GM23338 (cell line): ENCODE results near the gene RAP2A. TPM values are rescaled to one million over a fixed set of nuclear protein-coding genes. Genes with fewer than 3 reads are reported as not detected.

Source experiments
- ATAC-seq: fragments of 200-7000 bp; cut with Tn5 transposase; 3 replicates; pipeline ENCODE4 v1.9.1; 2020
- DNase-seq: peaks from one replicate; pipeline ENCODE4 v3.0.0-alpha.2; 2015; ENCODE audit warnings: low spot score
- H2AFZ ChIP-seq: fragments of 200-600 bp; sonication (generic); 2 replicates; pipeline ENCODE4 v1.8.0; 2016; ENCODE audit warnings: antibody characterized with exemption, mild to moderate bottlenecking, moderate library complexity
- H3F3A ChIP-seq: fragments of 200-600 bp; sonication (generic); replicated peaks from 2 replicates; pipeline ENCODE4 v1.8.0; 2017; ENCODE audit warnings: antibody characterized with exemption, mixed run types, low read depth
- H3K27ac ChIP-seq: fragments of 200-600 bp; sonication (generic); 2 replicates; pipeline ENCODE4 v1.6.1; 2016; ENCODE audit warnings: low read depth
- H3K27me3 ChIP-seq: fragments of 200-600 bp; sonication (generic); 2 replicates; pipeline ENCODE4 v1.8.0; 2016; ENCODE audit warnings: mild to moderate bottlenecking, mixed run types, moderate library complexity; ENCODE audit not compliant: insufficient read depth
- H3K36me3 ChIP-seq: fragments of 200-600 bp; sonication (generic); 2 replicates; pipeline ENCODE4 v1.8.0; 2016; ENCODE audit warnings: mild to moderate bottlenecking; ENCODE audit not compliant: insufficient read depth
- H3K4me1 ChIP-seq: fragments of 200-600 bp; sonication (generic); 2 replicates; pipeline ENCODE4 v1.8.0; 2016; ENCODE audit warnings: mild to moderate bottlenecking, moderate library complexity; ENCODE audit not compliant: insufficient read depth
- H3K4me2 ChIP-seq: fragments of 200-600 bp; sonication (generic); 2 replicates; pipeline ENCODE4 v1.7.1; 2017; ENCODE audit warnings: mixed run types
- H3K4me3 ChIP-seq: fragments of 200-600 bp; sonication (generic); 2 replicates; pipeline ENCODE4 v1.6.1; 2016; ENCODE audit warnings: mixed run types
- H3K79me2 ChIP-seq: fragments of 200-600 bp; sonication (generic); replicated peaks from 2 replicates; pipeline ENCODE4 v1.8.0; 2017; ENCODE audit warnings: mild to moderate bottlenecking; ENCODE audit not compliant: insufficient read depth
- H3K9me2 ChIP-seq: fragments of 200-600 bp; sonication (generic); 2 replicates; pipeline ENCODE4 v1.8.0; 2017; ENCODE audit not compliant: insufficient read depth
- H4K20me1 ChIP-seq: fragments of 200-600 bp; sonication (generic); replicated peaks from 2 replicates; pipeline ENCODE4 v1.8.0; 2017; ENCODE audit warnings: mild to moderate bottlenecking; ENCODE audit not compliant: insufficient read depth
- H3K27ac Mint-ChIP-seq: 2 replicates; pipeline ENCODE4 v1.8.0; 2020; ENCODE audit warnings: inconsistent platforms, mild to moderate bottlenecking, moderate library complexity, mixed read lengths
- H3K27me3 Mint-ChIP-seq: 3 replicates; pipeline ENCODE4 v1.8.0; 2022; ENCODE audit warnings: low read depth, mild to moderate bottlenecking, moderate library complexity, mixed read lengths, inconsistent platforms; ENCODE audit not compliant: insufficient read depth, poor library complexity
- H3K36me3 Mint-ChIP-seq: 3 replicates; pipeline ENCODE4 v1.8.0; 2021; ENCODE audit warnings: low read depth, mild to moderate bottlenecking, inconsistent platforms, moderate library complexity, mixed read lengths
- H3K4me1 Mint-ChIP-seq: 3 replicates; pipeline ENCODE4 v1.8.0; 2020; ENCODE audit warnings: mild to moderate bottlenecking, inconsistent platforms, mixed read lengths
- H3K4me3 Mint-ChIP-seq: 3 replicates; pipeline ENCODE4 v1.8.0; 2021; ENCODE audit warnings: moderate library complexity, mild to moderate bottlenecking, inconsistent platforms, mixed read lengths
- H3K9me3 Mint-ChIP-seq: 3 replicates; pipeline ENCODE4 v1.8.0; 2020; ENCODE audit warnings: moderate library complexity, mild to moderate bottlenecking, inconsistent platforms, mixed read lengths
- CREB1 ChIP-seq: fragments of 250-450 bp; sonication (Bioruptor Pico); IDR thresholded peaks from 2 replicates; pipeline ENCODE4 v1.5.0; 2020; ENCODE audit warnings: low read depth, mild to moderate bottlenecking, moderate library complexity
- EZH2 ChIP-seq: fragments of 200-600 bp; sonication (generic); IDR thresholded peaks from one replicate; pipeline ENCODE4 v1.8.0; 2017; ENCODE audit warnings: antibody characterized with exemption, mild to moderate bottlenecking, low read depth; ENCODE audit not compliant: unreplicated experiment
- JUNB ChIP-seq: IDR thresholded peaks from one replicate; pipeline ENCODE4 v1.6.1; 2016; ENCODE audit warnings: antibody characterized with exemption; ENCODE audit not compliant: unreplicated experiment
- POLR2AphosphoS5 ChIP-seq: IDR thresholded peaks from 2 replicates; pipeline ENCODE4 v1.6.1; 2016; ENCODE audit warnings: antibody characterized with exemption, low read depth
- ZNF114 ChIP-seq: fragments of 250-450 bp; sonication (Bioruptor Pico); IDR thresholded peaks from 2 replicates; pipeline ENCODE4 v1.5.0; 2020; ENCODE audit warnings: mild to moderate bottlenecking, moderate library complexity
- polyA plus RNA-seq: library from polyadenylated mRNA; unstranded; fragments of >200 nt; fragmentation: Nextera tagmentation; extraction: Ambion mirVana; gene quantifications from 2 replicates; pipeline ENCODE4 v1.2.1, GENCODE V29; 2016
- total RNA-seq: library from RNA; depleted of rRNA; stranded (reverse); fragments of >200 nt; shearing (Covaris generic); gene quantifications from 2 replicates; pipeline ENCODE4 v1.2.3, GENCODE V29; 2014
- TF ChIP-seq, protein P1 (sequence below): IDR thresholded peaks from one replicate; pipeline ENCODE4 v1.6.1; 2018; ENCODE audit warnings: antibody characterized with exemption; ENCODE audit not compliant: unreplicated experiment
- TF ChIP-seq, protein P2 (sequence below): IDR thresholded peaks from 2 replicates; pipeline ENCODE4 v1.6.1; 2016; ENCODE audit warnings: antibody characterized with exemption

Gene RAP2A
- total and polyA plus RNA-seq, 2 experiments from 2014 or later: 10.4 to 35.3 TPM

DNA sequence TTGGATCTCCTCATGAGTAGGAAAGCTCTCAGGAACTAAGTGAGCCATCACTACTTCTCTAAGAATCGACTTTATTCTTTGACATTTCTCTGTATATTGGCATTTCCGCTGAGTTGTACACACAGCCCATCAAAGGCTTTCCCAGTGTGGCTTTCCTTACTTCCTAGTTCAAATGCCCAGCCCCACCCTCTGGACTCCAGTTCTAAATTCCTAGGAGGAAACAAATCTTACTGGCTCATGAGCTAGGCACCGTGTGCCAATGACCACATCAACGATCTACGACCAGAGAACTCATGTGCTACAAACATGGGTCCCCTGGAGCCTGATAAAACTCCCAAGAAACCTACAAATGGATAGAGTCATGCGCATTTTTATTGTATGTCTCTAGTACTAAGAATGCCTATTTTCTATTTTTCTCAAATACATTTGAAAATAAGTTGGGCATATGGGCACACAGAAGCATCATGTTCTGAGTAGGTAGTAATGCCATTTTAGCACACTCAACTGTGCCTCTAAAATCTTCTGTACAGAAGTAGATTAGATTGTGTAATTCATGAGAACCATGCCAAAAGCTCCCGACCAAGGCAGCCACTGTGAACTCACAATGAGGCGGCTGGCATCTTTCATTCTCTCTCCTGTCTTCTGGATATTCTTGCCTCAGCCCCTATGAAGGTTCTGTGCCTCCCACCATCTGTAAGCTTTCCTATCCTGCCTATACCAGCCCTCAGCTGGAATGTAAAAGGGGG is 10.5 kb upstream of the RAP2A start:
- no peak for TF ChIP-seq ZNF114
- TF ChIP-seq, protein P1, sequence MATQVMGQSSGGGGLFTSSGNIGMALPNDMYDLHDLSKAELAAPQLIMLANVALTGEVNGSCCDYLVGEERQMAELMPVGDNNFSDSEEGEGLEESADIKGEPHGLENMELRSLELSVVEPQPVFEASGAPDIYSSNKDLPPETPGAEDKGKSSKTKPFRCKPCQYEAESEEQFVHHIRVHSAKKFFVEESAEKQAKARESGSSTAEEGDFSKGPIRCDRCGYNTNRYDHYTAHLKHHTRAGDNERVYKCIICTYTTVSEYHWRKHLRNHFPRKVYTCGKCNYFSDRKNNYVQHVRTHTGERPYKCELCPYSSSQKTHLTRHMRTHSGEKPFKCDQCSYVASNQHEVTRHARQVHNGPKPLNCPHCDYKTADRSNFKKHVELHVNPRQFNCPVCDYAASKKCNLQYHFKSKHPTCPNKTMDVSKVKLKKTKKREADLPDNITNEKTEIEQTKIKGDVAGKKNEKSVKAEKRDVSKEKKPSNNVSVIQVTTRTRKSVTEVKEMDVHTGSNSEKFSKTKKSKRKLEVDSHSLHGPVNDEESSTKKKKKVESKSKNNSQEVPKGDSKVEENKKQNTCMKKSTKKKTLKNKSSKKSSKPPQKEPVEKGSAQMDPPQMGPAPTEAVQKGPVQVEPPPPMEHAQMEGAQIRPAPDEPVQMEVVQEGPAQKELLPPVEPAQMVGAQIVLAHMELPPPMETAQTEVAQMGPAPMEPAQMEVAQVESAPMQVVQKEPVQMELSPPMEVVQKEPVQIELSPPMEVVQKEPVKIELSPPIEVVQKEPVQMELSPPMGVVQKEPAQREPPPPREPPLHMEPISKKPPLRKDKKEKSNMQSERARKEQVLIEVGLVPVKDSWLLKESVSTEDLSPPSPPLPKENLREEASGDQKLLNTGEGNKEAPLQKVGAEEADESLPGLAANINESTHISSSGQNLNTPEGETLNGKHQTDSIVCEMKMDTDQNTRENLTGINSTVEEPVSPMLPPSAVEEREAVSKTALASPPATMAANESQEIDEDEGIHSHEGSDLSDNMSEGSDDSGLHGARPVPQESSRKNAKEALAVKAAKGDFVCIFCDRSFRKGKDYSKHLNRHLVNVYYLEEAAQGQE: no peak
- TF ChIP-seq POLR2AphosphoS5: no peak
- TF ChIP-seq, protein P2, sequence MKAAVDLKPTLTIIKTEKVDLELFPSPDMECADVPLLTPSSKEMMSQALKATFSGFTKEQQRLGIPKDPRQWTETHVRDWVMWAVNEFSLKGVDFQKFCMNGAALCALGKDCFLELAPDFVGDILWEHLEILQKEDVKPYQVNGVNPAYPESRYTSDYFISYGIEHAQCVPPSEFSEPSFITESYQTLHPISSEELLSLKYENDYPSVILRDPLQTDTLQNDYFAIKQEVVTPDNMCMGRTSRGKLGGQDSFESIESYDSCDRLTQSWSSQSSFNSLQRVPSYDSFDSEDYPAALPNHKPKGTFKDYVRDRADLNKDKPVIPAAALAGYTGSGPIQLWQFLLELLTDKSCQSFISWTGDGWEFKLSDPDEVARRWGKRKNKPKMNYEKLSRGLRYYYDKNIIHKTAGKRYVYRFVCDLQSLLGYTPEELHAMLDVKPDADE: no peak
- TF ChIP-seq CREB1 (CRISPR knock-in tag): no peak
- Histone ChIP-seq H3K4me1 (peaks cover 11% of the 10 kb centered on the region; the same call in 1 of the 2 replicates), H3F3A (no peaks in the 10 kb centered on the region), H3K9me2 (no peaks in the 10 kb centered on the region; the same call in 1 of the 2 replicates), H3K79me2 (no peaks in the 10 kb centered on the region), H4K20me1 (no peaks in the 10 kb centered on the region), H3K36me3 (no peaks in the 10 kb centered on the region), H3K4me3 (no peak overlapping the region), H3K27ac (no peak overlapping the region), H3K27me3 (no peaks in the 10 kb centered on the region), H2AFZ (no peak overlapping the region), H3K4me2 (no peak overlapping the region)
- H3K36me3 Mint-ChIP-seq: no peaks in the 10 kb centered on the region; the same call in 2 of the 3 replicates
- H3K4me3 Mint-ChIP-seq: no peak overlapping the region
- H3K27me3 Mint-ChIP-seq: no peaks in the 10 kb centered on the region
- H3K4me1 Mint-ChIP-seq: peaks cover 2% of the 10 kb centered on the region; the same call in 2 of the 3 replicates
- DNase-seq (no peak), ATAC-seq (no peak)
- H3K27ac Mint-ChIP-seq: no peak overlapping the region
- H3K9me3 Mint-ChIP-seq: no peaks in the 10 kb centered on the region

DNA sequence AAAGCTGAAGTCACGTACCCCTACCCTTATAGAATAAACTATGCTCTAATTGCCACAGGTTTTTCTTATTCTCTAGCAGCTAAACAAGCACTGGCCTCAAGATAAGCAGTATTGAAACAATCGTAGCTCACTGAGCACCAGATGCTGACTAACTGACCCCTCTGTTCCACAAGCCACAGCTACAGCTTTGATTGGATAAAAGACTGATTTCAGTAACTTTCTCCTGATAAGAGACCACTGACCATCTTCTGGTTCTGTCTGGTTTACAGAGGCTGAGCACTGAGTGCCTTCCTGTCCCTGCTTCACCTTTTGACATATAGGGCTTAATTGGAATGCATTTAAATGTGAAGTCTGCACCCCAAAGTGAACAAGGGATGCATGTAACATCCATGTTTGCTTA is 8.4 kb upstream of the RAP2A start:
- ATAC-seq (no peak), DNase-seq (no peak)
- H3F3A ChIP-seq: no peaks in the 10 kb centered on the region
- TF ChIP-seq EZH2 (no peak), POLR2AphosphoS5 (no peak), JUNB (no peak)
- TF ChIP-seq, protein P2: no peak
- TF ChIP-seq, protein P1: no peak
- no peak overlapping the region for H3K4me3 ChIP-seq
- no peak overlapping the region for H2AFZ ChIP-seq
- Mint-ChIP-seq H3K27ac (no peak overlapping the region), H3K4me3 (no peak overlapping the region), H3K9me3 (no peaks in the 10 kb centered on the region), H3K27me3 (no peaks in the 10 kb centered on the region), H3K4me1 (peaks cover 14% of the 10 kb centered on the region), H3K36me3 (no peaks in the 10 kb centered on the region; the same call in 2 of the 3 replicates)
- H4K20me1 ChIP-seq: no peaks in the 10 kb centered on the region
- no peaks in the 10 kb centered on the region for H3K36me3 ChIP-seq
- no peak overlapping the region for H3K27ac ChIP-seq
- H3K4me2 ChIP-seq: no peak overlapping the region
- no peaks in the 10 kb centered on the region for H3K79me2 ChIP-seq
- no peaks in the 10 kb centered on the region for H3K9me2 ChIP-seq
- no peaks in the 10 kb centered on the region for H3K27me3 ChIP-seq
- peaks cover 26% of the 10 kb centered on the region for H3K4me1 ChIP-seq
